DLD1 (cell line): Measurements from ENCODE around the gene OR2L5.

ENCODE experiments used
- in situ Hi-C: cut with HindIII; loops from 2 replicates; pipeline ENCODE4 v1.10.0; 2017; ENCODE audit warnings: low sequenced_read_pairs

OR2L5 gene

GRCh38 chr1:248013229-248013710 lies at the start of gene OR2L5:
TSS of gene OR2L5 (plus strand) at chr1:248013660. CDS start at chr1:248021948, 8,288 bp downstream.
- in situ Hi-C loops: no loop called here

- in situ Hi-C loops: no loop called here
Observed at GRCh38 chr1:247964933-247965332, 48.5 kb upstream of the OR2L5 start, which contains the start of gene OR2AK2. TSS of gene OR2AK2 (plus strand) at chr1:247965233. CDS start at chr1:247965377, 144 bp downstream.

- in situ Hi-C loops: no loop called here
Observed at GRCh38 chr1:247966532-247967204, 46.8 kb upstream of the OR2L5 start.

- in situ Hi-C loops: no loop called here
Observed at GRCh38 chr1:247992986-247993385, 20.5 kb upstream of the OR2L5 start.

GRCh38 chr1:247998811-247999210 lies 14.6 kb upstream of the OR2L5 start:
- in situ Hi-C loops: no loop called here

GRCh38 chr1:248000169-248000568 lies 13.3 kb upstream of the OR2L5 start:
- in situ Hi-C loops: no loop called here

GRCh38 chr1:248007778-248008177 lies 5.7 kb upstream of the OR2L5 start:
- in situ Hi-C loops: no loop called here

- in situ Hi-C loops: no loop called here
Observed at GRCh38 chr1:248009681-248010080, 3.8 kb upstream of the OR2L5 start.

- in situ Hi-C loops: no loop called here
Observed at GRCh38 chr1:248015803-248016202, 2.3 kb downstream of the OR2L5 start.

- in situ Hi-C loops: no loop called here
Observed at GRCh38 chr1:248029770-248030169, 16.3 kb downstream of the OR2L5 start, which contains the start of gene OR2L2. TSS of gene OR2L2 (plus strand) at chr1:248030070. CDS start at chr1:248038268, 8,198 bp downstream.

- in situ Hi-C loops: no loop called here
Observed at GRCh38 chr1:248045209-248045608, 31.7 kb downstream of the OR2L5 start.

GRCh38 chr1:248046536-248046935 lies 33.1 kb downstream of the OR2L5 start, which contains the start of gene OR2L3:
TSS of gene OR2L3 (plus strand) at chr1:248046836. CDS start at chr1:248060682, 13,846 bp downstream.
- in situ Hi-C loops: no loop called here

- in situ Hi-C loops: no loop called here
Observed at GRCh38 chr1:248047008-248047407, 33.5 kb downstream of the OR2L5 start.

- in situ Hi-C loops: no loop called here
Observed at GRCh38 chr1:248054671-248055070, 41.2 kb downstream of the OR2L5 start.

- in situ Hi-C loops: no loop called here
Observed at GRCh38 chr1:248055261-248055660, 41.8 kb downstream of the OR2L5 start.

- in situ Hi-C loops: no loop called here
Observed at GRCh38 chr1:248065071-248065470, 51.6 kb downstream of the OR2L5 start.

GRCh38 chr1:248065604-248066003 lies 52.1 kb downstream of the OR2L5 start:
- in situ Hi-C loops: no loop called here
